ENCODE data around the gene FSIP1. TPM values are rescaled to one million over a fixed set of nuclear protein-coding genes. Genes with fewer than 3 reads are reported as not detected.

FSIP1 gene
- polyA plus RNA-seq, 2 of the 4 experiments (the other 2 are of a cell fraction), result 0.71 to 0.93 TPM

- FAIRE-seq (no peak), DNase-seq (ENCODE audit: low read depth in 1 of 2, low spot score in 1 of 2) (no peak), ATAC-seq (no peak)
- 93% methylated on average over 5 of the region's 5 CpGs for WGBS (ENCODE audit: missing lambda C conversion rate)
- Histone ChIP-seq H3K4me2 (no peak overlapping the region), H3K4me1 (no peaks in the 10 kb centered on the region), H3K27ac (no peak overlapping the region), H3K9me3 (no peaks in the 10 kb centered on the region), H3K4me3 (no peak overlapping the region)
- POLR2A ChIA-PET, result no interaction called here
- CTCF ChIA-PET, result interaction anchor here (0.5 kb wide), 1 partner anchor 83 kb away, joined by 3 read pairs; no protein-coding TSS in a partner anchor
- no peak for TF ChIP-seq EP300 (IDR thresholded peaks at IDR 0.05)
- no peak for TF ChIP-seq SMC3 (IDR thresholded peaks at IDR 0.05)
- no peak for TF ChIP-seq NR3C1 (IDR thresholded peaks at IDR 0.05)
- no peak for TF ChIP-seq HDAC2 (IDR thresholded peaks at IDR 0.05)
- TF ChIP-seq MAZ (IDR thresholded peaks at IDR 0.05; ENCODE audit: borderline replicate concordance, low read depth, low read length), result no peak
- TF ChIP-seq JUNB (IDR thresholded peaks at IDR 0.05), result no peak
- TF ChIP-seq RNF2 (IDR thresholded peaks at IDR 0.05; ENCODE audit: borderline replicate concordance, low read depth), result no peak
- TF ChIP-seq KDM5A (IDR thresholded peaks at IDR 0.05), result no peak
- TF ChIP-seq, protein P1, sequence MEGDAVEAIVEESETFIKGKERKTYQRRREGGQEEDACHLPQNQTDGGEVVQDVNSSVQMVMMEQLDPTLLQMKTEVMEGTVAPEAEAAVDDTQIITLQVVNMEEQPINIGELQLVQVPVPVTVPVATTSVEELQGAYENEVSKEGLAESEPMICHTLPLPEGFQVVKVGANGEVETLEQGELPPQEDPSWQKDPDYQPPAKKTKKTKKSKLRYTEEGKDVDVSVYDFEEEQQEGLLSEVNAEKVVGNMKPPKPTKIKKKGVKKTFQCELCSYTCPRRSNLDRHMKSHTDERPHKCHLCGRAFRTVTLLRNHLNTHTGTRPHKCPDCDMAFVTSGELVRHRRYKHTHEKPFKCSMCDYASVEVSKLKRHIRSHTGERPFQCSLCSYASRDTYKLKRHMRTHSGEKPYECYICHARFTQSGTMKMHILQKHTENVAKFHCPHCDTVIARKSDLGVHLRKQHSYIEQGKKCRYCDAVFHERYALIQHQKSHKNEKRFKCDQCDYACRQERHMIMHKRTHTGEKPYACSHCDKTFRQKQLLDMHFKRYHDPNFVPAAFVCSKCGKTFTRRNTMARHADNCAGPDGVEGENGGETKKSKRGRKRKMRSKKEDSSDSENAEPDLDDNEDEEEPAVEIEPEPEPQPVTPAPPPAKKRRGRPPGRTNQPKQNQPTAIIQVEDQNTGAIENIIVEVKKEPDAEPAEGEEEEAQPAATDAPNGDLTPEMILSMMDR (IDR thresholded peaks at IDR 0.05), result no peak
- no peak for TF ChIP-seq NFE2L2 (conservative IDR thresholded peaks at IDR 0.05; ENCODE audit: low read length)
- TF ChIP-seq SREBF2 (IDR thresholded peaks at IDR 0.05), result no peak
- TF ChIP-seq EHMT2 (IDR thresholded peaks at IDR 0.05; ENCODE audit: low read depth), result no peak
These were observed 78.4 kb downstream of the FSIP1 start for GRCh38 chr15:39704235-39704634.

- Histone ChIP-seq H3K9me3 (no peaks in the 10 kb centered on the region), H3K4me3 (no peak overlapping the region), H3K4me2 (no peak overlapping the region), H3K27ac (no peak overlapping the region), H3K4me1 (no peaks in the 10 kb centered on the region)
- ATAC-seq (no peak), DNase-seq (ENCODE audit: low read depth in 1 of 2, low spot score in 1 of 2) (no peak), FAIRE-seq (no peak)
- ChIA-PET POLR2A (no interaction called here), CTCF (interaction anchor here (1.3 to 3.9 kb wide), 3 partner anchors 16 to 55 kb away, joined by 3 to 14 read pairs (median 5); no protein-coding TSS in a partner anchor)
- 64% methylated on average over 3 of the region's 3 CpGs for WGBS (ENCODE audit: missing lambda C conversion rate)
- no peak for TF ChIP-seq PBX3 (IDR thresholded peaks at IDR 0.05)
- TF ChIP-seq POLR2A (IDR thresholded peaks at IDR 0.05; ENCODE audit: low read length), result no peak
- TF ChIP-seq KDM1A (IDR thresholded peaks at IDR 0.05; ENCODE audit: low read depth), result no peak
- TF ChIP-seq TP53 (CRISPR knock-in tag; IDR thresholded peaks at IDR 0.05), result no peak
- no peak for TF ChIP-seq ZC3H11A (IDR thresholded peaks at IDR 0.05)
- no peak for TF ChIP-seq ATOH8 (CRISPR knock-in tag; IDR thresholded peaks at IDR 0.05; ENCODE audit: low read depth)
- no peak for TF ChIP-seq E2F6 (IDR thresholded peaks at IDR 0.05; ENCODE audit: borderline replicate concordance, low read depth)
- TF ChIP-seq, protein P2, sequence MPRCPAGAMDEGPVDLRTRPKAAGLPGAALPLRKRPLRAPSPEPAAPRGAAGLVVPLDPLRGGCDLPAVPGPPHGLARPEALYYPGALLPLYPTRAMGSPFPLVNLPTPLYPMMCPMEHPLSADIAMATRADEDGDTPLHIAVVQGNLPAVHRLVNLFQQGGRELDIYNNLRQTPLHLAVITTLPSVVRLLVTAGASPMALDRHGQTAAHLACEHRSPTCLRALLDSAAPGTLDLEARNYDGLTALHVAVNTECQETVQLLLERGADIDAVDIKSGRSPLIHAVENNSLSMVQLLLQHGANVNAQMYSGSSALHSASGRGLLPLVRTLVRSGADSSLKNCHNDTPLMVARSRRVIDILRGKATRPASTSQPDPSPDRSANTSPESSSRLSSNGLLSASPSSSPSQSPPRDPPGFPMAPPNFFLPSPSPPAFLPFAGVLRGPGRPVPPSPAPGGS (IDR thresholded peaks at IDR 0.05), result no peak
- no peak for TF ChIP-seq TFCP2L1 (CRISPR knock-in tag; IDR thresholded peaks at IDR 0.05)
- no peak for TF ChIP-seq HOXB13 (CRISPR knock-in tag; IDR thresholded peaks at IDR 0.05; ENCODE audit: low read depth)
- no peak for TF ChIP-seq CBX2 (IDR thresholded peaks at IDR 0.05; ENCODE audit: borderline replicate concordance, low read depth)
- TF ChIP-seq RAD21 (conservative IDR thresholded peaks at IDR 0.05 in 1 of 2, IDR thresholded peaks at IDR 0.05 in 1 of 2), result no peak
- TF ChIP-seq HEYL (CRISPR knock-in tag; IDR thresholded peaks at IDR 0.05), result no peak
- TF ChIP-seq, protein P3, sequence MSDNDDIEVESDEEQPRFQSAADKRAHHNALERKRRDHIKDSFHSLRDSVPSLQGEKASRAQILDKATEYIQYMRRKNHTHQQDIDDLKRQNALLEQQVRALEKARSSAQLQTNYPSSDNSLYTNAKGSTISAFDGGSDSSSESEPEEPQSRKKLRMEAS (IDR thresholded peaks at IDR 0.05), result no peak
- no peak for TF ChIP-seq USF2 (IDR thresholded peaks at IDR 0.05)
- TF ChIP-seq ZSCAN20 (CRISPR knock-in tag; IDR thresholded peaks at IDR 0.05), result no peak
- no peak for TF ChIP-seq NFE2L2 (conservative IDR thresholded peaks at IDR 0.05; ENCODE audit: low read length)
These were observed 80.7 kb downstream of the FSIP1 start for GRCh38 chr15:39701988-39702387.
